Thoracic aorta (tissue), 2 donors: ENCODE data around the gene COLEC12. TPM values are rescaled to one million over a fixed set of nuclear protein-coding genes. Genes with fewer than 3 reads are reported as not detected.

Source experiments
- ATAC-seq: fragments of 150-250 bp; one replicate; pipeline ENCODE4 v1.8.0; 2017; ENCODE audit warnings: low read depth; ENCODE audit not compliant: insufficient number of reproducible peaks, low FRiP score
- DNase-seq: peaks from one replicate; pipeline ENCODE4 v3.0.0-alpha.2; 2020; ENCODE audit warnings: low spot score
- H3K27ac ChIP-seq, 2 donors: fragments of 200-600 bp; sonication (generic); 1 replicate in 1 of 2; 2 replicates in 1 of 2; pipeline ENCODE4 v1.5.1; 2016; ENCODE audit warnings: mild to moderate bottlenecking in 2 of 2, moderate library complexity in 2 of 2
- H3K27me3 ChIP-seq: fragments of 200-600 bp; sonication (generic); replicated peaks from 2 replicates; pipeline ENCODE4 v1.6.0; 2016; ENCODE audit warnings: mild to moderate bottlenecking; ENCODE audit not compliant: insufficient read depth
- H3K36me3 ChIP-seq: fragments of 200-600 bp; sonication (generic); one replicate; pipeline ENCODE4 v1.5.1; 2016
- H3K4me1 ChIP-seq, 2 donors: fragments of 200-600 bp; sonication (generic); 1 replicate in 1 of 2; 2 replicates in 1 of 2; pipeline versions ENCODE4 v1.5.1 to v1.6.0; 2016; ENCODE audit warnings: low read depth in 2 of 2, mild to moderate bottlenecking in 1 of 2; ENCODE audit not compliant: control insufficient read depth in 1 of 2
- H3K4me3 ChIP-seq: fragments of 200-600 bp; sonication (generic); 2 replicates; pipeline ENCODE4 v1.5.1; 2016; ENCODE audit warnings: mild to moderate bottlenecking
- H3K9me3 ChIP-seq: fragments of 200-600 bp; sonication (generic); 2 replicates; pipeline ENCODE4 v1.5.1; 2016
- CTCF ChIP-seq: fragments of 200-600 bp; sonication (generic); IDR thresholded peaks from one replicate; pipeline ENCODE4 v1.5.1; 2019; ENCODE audit warnings: antibody characterized with exemption
- total RNA-seq, 2 donors: library from RNA; depleted of rRNA; stranded (reverse); fragments of >200 nt; gene quantifications; one replicate each; pipeline versions ENCODE4 v1.1.0 to v1.2.3, GENCODE V29; 2016

COLEC12 gene
- total RNA-seq, 2 donors from 2014 or later = 19.3 to 21.3 TPM

GRCh38 chr18:378079-378478 lies 122.4 kb downstream of the COLEC12 start:
- peak overlapping the region; percentile 27 for H3K4me3 ChIP-seq
- no peaks in the 10 kb centered on the region for H3K27me3 ChIP-seq
- H3K36me3 ChIP-seq = no peaks in the 10 kb centered on the region
- peaks cover 29 to 42% of the 10 kb centered on the region in 2 donors for H3K4me1 ChIP-seq
- H3K27ac ChIP-seq = no peak overlapping the region
- DNase-seq (no peak), ATAC-seq (no peak)
- no peak for TF ChIP-seq CTCF
- H3K9me3 ChIP-seq = no peaks in the 10 kb centered on the region

GRCh38 chr18:377088-377487 lies 123.4 kb downstream of the COLEC12 start:
- ATAC-seq (no peak), DNase-seq (no peak)
- no peaks in the 10 kb centered on the region for H3K27me3 ChIP-seq
- H3K4me1 ChIP-seq = peaks cover 30 to 42% of the 10 kb centered on the region in 2 donors
- H3K4me3 ChIP-seq = no peak overlapping the region
- no peaks in the 10 kb centered on the region for H3K36me3 ChIP-seq
- H3K9me3 ChIP-seq = no peaks in the 10 kb centered on the region
- no peak for TF ChIP-seq CTCF
- H3K27ac ChIP-seq = peak overlapping the region in 1 of 2 donors; percentile 43

- H3K27me3 ChIP-seq = no peaks in the 10 kb centered on the region
- H3K9me3 ChIP-seq = no peaks in the 10 kb centered on the region
- no peaks in the 10 kb centered on the region for H3K36me3 ChIP-seq
- DNase-seq = no peak
- TF ChIP-seq CTCF = no peak
- H3K4me3 ChIP-seq = no peak overlapping the region
- ATAC-seq = no peak
- H3K4me1 ChIP-seq = peaks cover 36 to 42% of the 10 kb centered on the region in 2 donors
- H3K27ac ChIP-seq = peak overlapping the region in 1 of 2 donors; percentile 43
Observed at GRCh38 chr18:376311-376710, 124.2 kb downstream of the COLEC12 start.

- H3K4me3 ChIP-seq = no peak overlapping the region
- H3K27me3 ChIP-seq = no peaks in the 10 kb centered on the region
- ATAC-seq (no peak), DNase-seq (no peak)
- no peak for TF ChIP-seq CTCF
- no peak overlapping the region for H3K27ac ChIP-seq
- H3K9me3 ChIP-seq = no peaks in the 10 kb centered on the region
- no peaks in the 10 kb centered on the region for H3K36me3 ChIP-seq
- H3K4me1 ChIP-seq = peaks cover 42% of the 10 kb centered on the region in 2 donors
Observed at GRCh38 chr18:374721-375168, 125.8 kb downstream of the COLEC12 start.

GRCh38 chr18:373780-374179 lies 126.7 kb downstream of the COLEC12 start:
- Histone ChIP-seq H3K27me3 (no peaks in the 10 kb centered on the region), H3K4me1 (peaks cover 39 to 40% of the 10 kb centered on the region in 2 donors), H3K4me3 (no peak overlapping the region), H3K36me3 (no peaks in the 10 kb centered on the region), H3K9me3 (no peaks in the 10 kb centered on the region), H3K27ac (no peak overlapping the region)
- no peak for TF ChIP-seq CTCF
- no peak for DNase-seq
- ATAC-seq = no peak
